ENCODE measurements around the gene LZIC.

LZIC gene

GRCh38 chr1:9909234-9910046 lies 33.8 kb downstream of the LZIC start:
- POLR2A ChIA-PET: no interaction called here
- no peak for TF ChIP-seq CTCF (IDR thresholded peaks at IDR 0.05; ENCODE audit: insufficient read depth, low read length, missing control alignments)
- peak overlapping the region; percentile 75 for H3K4me3 ChIP-seq (ENCODE audit: low read depth, low read length)
- DNase-seq (ENCODE audit: low read depth, low spot score): no peak
- CTCF ChIA-PET: interaction anchor here (0.6 kb wide), 2 partner anchors 16 to 41 kb away, joined by 3 read pairs; no protein-coding TSS in a partner anchor

GRCh38 chr1:9908871-9909233 lies 34.3 kb downstream of the LZIC start:
- ChIA-PET CTCF (interaction anchor here (0.6 kb wide), 2 partner anchors 15 to 41 kb away, joined by 3 read pairs; no protein-coding TSS in a partner anchor), POLR2A (no interaction called here)
- no peak for DNase-seq (ENCODE audit: low read depth, low spot score)
- H3K4me3 ChIP-seq (ENCODE audit: low read depth, low read length): peak overlapping the region; percentile 75
- no peak for TF ChIP-seq CTCF (IDR thresholded peaks at IDR 0.05; ENCODE audit: insufficient read depth, low read length, missing control alignments)

GRCh38 chr1:9907441-9907840 lies 35.8 kb downstream of the LZIC start:
- ChIA-PET POLR2A (no interaction called here), CTCF (interaction anchor here (0.7 to 1.0 kb wide), 2 partner anchors 23 to 40 kb away, joined by 3 to 4 read pairs; no protein-coding TSS in a partner anchor)
- no peak overlapping the region for H3K4me3 ChIP-seq (ENCODE audit: low read depth, low read length)
- TF ChIP-seq CTCF (IDR thresholded peaks at IDR 0.05; ENCODE audit: insufficient read depth, low read length, missing control alignments): no peak
- no peak for DNase-seq (ENCODE audit: low read depth, low spot score)

GRCh38 chr1:9906466-9906865 lies 36.7 kb downstream of the LZIC start:
- CTCF ChIA-PET: interaction anchor here (0.9 to 3.3 kb wide), 5 partner anchors 11 to 69 kb away, joined by 3 to 14 read pairs (median 4); no protein-coding TSS in a partner anchor
- DNase-seq (ENCODE audit: low read depth, low spot score): no peak
- TF ChIP-seq CTCF (IDR thresholded peaks at IDR 0.05; ENCODE audit: insufficient read depth, low read length, missing control alignments): no peak
- H3K4me3 ChIP-seq (ENCODE audit: low read depth, low read length): no peak overlapping the region
- POLR2A ChIA-PET: no interaction called here

GRCh38 chr1:9905010-9905409 lies 38.2 kb downstream of the LZIC start:
- no peak for TF ChIP-seq CTCF (IDR thresholded peaks at IDR 0.05; ENCODE audit: insufficient read depth, low read length, missing control alignments)
- no peak overlapping the region for H3K4me3 ChIP-seq (ENCODE audit: low read depth, low read length)
- no peak for DNase-seq (ENCODE audit: low read depth, low spot score)
- POLR2A ChIA-PET: no interaction called here
- CTCF ChIA-PET: interaction anchor here (0.6 to 3.3 kb wide), 4 partner anchors 11 to 121 kb away, joined by 3 to 14 read pairs (median 4); no protein-coding TSS in a partner anchor

GRCh38 chr1:9904596-9904995 lies 38.6 kb downstream of the LZIC start:
- no peak overlapping the region for H3K4me3 ChIP-seq (ENCODE audit: low read depth, low read length)
- ChIA-PET CTCF (interaction anchor here (0.6 to 3.3 kb wide), 6 partner anchors 9 to 120 kb away, joined by 3 to 14 read pairs (median 4); no protein-coding TSS in a partner anchor), POLR2A (no interaction called here)
- peak; percentile 14 for DNase-seq (ENCODE audit: low read depth, low spot score)
- TF ChIP-seq CTCF (IDR thresholded peaks at IDR 0.05; ENCODE audit: insufficient read depth, low read length, missing control alignments): no peak
